ENCODE results near the gene FCGBP. TPM values are rescaled to one million over a fixed set of nuclear protein-coding genes. Genes with fewer than 3 reads are reported as not detected.

The FCGBP gene
- total RNA-seq, 2 donors from 2014 or later = 120 to 142 TPM

- no peaks in the 10 kb centered on the region for H3K4me1 ChIP-seq (ENCODE audit: control insufficient read depth in 1 of 2, low read depth in 2 of 2)
- ATAC-seq (ENCODE audit: insufficient number of reproducible peaks, low FRiP score, low read depth) = no peak
- H3K9me3 ChIP-seq = no peaks in the 10 kb centered on the region
- no peaks in the 10 kb centered on the region for H3K27me3 ChIP-seq (replicated peaks; ENCODE audit: insufficient read depth)
- no peak for TF ChIP-seq CTCF (IDR thresholded peaks at IDR 0.05)
- no peak for DNase-seq (ENCODE audit: low spot score)
- H3K4me3 ChIP-seq = no peak overlapping the region
- H3K27ac ChIP-seq = no peak overlapping the region
- no peaks in the 10 kb centered on the region for H3K36me3 ChIP-seq
These were observed 16.2 kb downstream of the FCGBP start for GRCh38 chr19:39918183-39918651.

- Histone ChIP-seq H3K27me3 (replicated peaks; ENCODE audit: insufficient read depth) (no peaks in the 10 kb centered on the region), H3K9me3 (no peaks in the 10 kb centered on the region), H3K4me3 (no peak overlapping the region), H3K4me1 (ENCODE audit: control insufficient read depth in 1 of 2, low read depth in 2 of 2) (no peaks in the 10 kb centered on the region), H3K27ac (no peak overlapping the region), H3K36me3 (no peaks in the 10 kb centered on the region)
- ATAC-seq (ENCODE audit: insufficient number of reproducible peaks, low FRiP score, low read depth) (no peak), DNase-seq (ENCODE audit: low spot score) (no peak)
- no peak for TF ChIP-seq CTCF (IDR thresholded peaks at IDR 0.05)
These were observed 16.8 kb downstream of the FCGBP start for GRCh38 chr19:39917561-39918182.

- Histone ChIP-seq H3K4me3 (no peak overlapping the region), H3K27me3 (replicated peaks; ENCODE audit: insufficient read depth) (no peaks in the 10 kb centered on the region), H3K36me3 (no peaks in the 10 kb centered on the region), H3K9me3 (no peaks in the 10 kb centered on the region), H3K27ac (no peak overlapping the region), H3K4me1 (ENCODE audit: control insufficient read depth in 1 of 2, low read depth in 2 of 2) (no peaks in the 10 kb centered on the region)
- TF ChIP-seq CTCF (IDR thresholded peaks at IDR 0.05) = no peak
- ATAC-seq (ENCODE audit: insufficient number of reproducible peaks, low FRiP score, low read depth) = no peak
- no peak for DNase-seq (ENCODE audit: low spot score)
These were observed 17.5 kb downstream of the FCGBP start for GRCh38 chr19:39916851-39917396.

GRCh38 chr19:39916236-39916635, 18.2 kb downstream of the FCGBP start:
- no peak for TF ChIP-seq CTCF (IDR thresholded peaks at IDR 0.05)
- no peak for ATAC-seq (ENCODE audit: insufficient number of reproducible peaks, low FRiP score, low read depth)
- no peak overlapping the region for H3K27ac ChIP-seq
- no peak for DNase-seq (ENCODE audit: low spot score)
- H3K36me3 ChIP-seq = no peaks in the 10 kb centered on the region
- no peak overlapping the region for H3K4me3 ChIP-seq
- H3K9me3 ChIP-seq = no peaks in the 10 kb centered on the region
- no peaks in the 10 kb centered on the region for H3K4me1 ChIP-seq (ENCODE audit: control insufficient read depth in 1 of 2, low read depth in 2 of 2)
- H3K27me3 ChIP-seq (replicated peaks; ENCODE audit: insufficient read depth) = no peaks in the 10 kb centered on the region

- no peak for ATAC-seq (ENCODE audit: insufficient number of reproducible peaks, low FRiP score, low read depth)
- no peaks in the 10 kb centered on the region for H3K9me3 ChIP-seq
These were observed 18.6 kb downstream of the FCGBP start for GRCh38 chr19:39915848-39916215.

More at GRCh38 chr19:39915848-39916215, 18.6 kb downstream of the FCGBP start:
- no peaks in the 10 kb centered on the region for H3K36me3 ChIP-seq
- H3K4me3 ChIP-seq = no peak overlapping the region
- no peaks in the 10 kb centered on the region for H3K4me1 ChIP-seq (ENCODE audit: control insufficient read depth in 1 of 2, low read depth in 2 of 2)
- no peak for TF ChIP-seq CTCF (IDR thresholded peaks at IDR 0.05)
- no peaks in the 10 kb centered on the region for H3K27me3 ChIP-seq (replicated peaks; ENCODE audit: insufficient read depth)
- no peak for DNase-seq (ENCODE audit: low spot score)
- no peak overlapping the region for H3K27ac ChIP-seq
